ENCODE results near the gene SLC12A3.

The SLC12A3 gene

GRCh38 chr16:56945847-56946527, 81.0 kb downstream of the SLC12A3 start:
- DNase-seq (no peak), ATAC-seq (no peak)
- Mint-ChIP-seq H3K9me3 (no peaks in the 10 kb centered on the region), H3K4me1 (peaks cover 60% of the 10 kb centered on the region), H3K27ac (no peak overlapping the region), H3K4me3 (no peak overlapping the region), H3K27me3 (no peaks in the 10 kb centered on the region)

DNA sequence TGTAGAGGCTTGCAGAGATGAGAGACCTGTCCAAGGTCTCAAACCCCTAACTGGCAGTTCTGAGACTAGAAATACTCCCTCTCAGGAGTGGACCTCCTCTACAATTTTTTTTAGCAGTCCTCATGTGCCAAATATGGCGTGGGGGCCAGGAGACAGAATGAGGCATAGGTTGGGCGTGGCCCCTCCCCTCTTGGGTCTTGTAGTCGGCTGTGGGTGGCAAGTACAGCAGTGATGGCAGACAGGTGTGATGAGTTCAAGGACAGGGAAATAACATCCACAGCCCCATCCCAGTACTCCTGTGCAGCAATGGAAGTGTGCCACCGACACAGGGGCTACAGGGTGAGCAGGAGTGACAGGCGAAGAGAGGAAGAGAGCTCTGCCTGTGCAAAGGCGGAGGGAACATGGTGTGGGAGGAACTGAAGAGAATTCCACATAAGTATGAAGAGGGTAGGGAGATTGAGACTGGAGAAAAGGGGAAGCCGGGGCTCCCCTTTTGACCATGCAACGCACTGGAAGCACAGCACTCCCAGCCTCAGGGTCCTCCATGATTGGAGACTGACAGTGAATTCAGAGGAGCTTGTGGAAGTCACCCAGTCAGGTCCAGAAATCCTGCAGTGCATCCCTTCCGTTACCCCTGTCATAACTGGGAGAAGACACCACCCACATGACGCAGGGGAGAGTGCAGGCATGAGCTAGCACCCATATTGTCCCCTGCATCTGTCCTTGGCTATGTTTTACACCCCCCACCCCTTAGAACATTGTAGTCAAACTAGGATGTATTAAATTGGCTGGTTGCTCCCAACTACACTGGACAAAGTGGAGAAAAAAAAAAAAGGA, 82.0 kb downstream of the SLC12A3 start:
- DNase-seq (peak in 1 of 2 donors; percentile 39), ATAC-seq (no peak)
- Mint-ChIP-seq H3K9me3 (no peaks in the 10 kb centered on the region), H3K4me1 (peaks cover 61% of the 10 kb centered on the region), H3K27ac (peak overlapping the region in 1 of 2 donors; percentile 45), H3K4me3 (no peak overlapping the region), H3K27me3 (no peaks in the 10 kb centered on the region)

GRCh38 chr16:56947604-56947995, 82.6 kb downstream of the SLC12A3 start:
- no peaks in the 10 kb centered on the region for H3K27me3 Mint-ChIP-seq
- no peak overlapping the region for H3K27ac Mint-ChIP-seq
- no peak overlapping the region for H3K4me3 Mint-ChIP-seq
- H3K9me3 Mint-ChIP-seq: no peaks in the 10 kb centered on the region
- H3K4me1 Mint-ChIP-seq: peaks cover 55% of the 10 kb centered on the region
- ATAC-seq (no peak), DNase-seq (no peak)

DNA sequence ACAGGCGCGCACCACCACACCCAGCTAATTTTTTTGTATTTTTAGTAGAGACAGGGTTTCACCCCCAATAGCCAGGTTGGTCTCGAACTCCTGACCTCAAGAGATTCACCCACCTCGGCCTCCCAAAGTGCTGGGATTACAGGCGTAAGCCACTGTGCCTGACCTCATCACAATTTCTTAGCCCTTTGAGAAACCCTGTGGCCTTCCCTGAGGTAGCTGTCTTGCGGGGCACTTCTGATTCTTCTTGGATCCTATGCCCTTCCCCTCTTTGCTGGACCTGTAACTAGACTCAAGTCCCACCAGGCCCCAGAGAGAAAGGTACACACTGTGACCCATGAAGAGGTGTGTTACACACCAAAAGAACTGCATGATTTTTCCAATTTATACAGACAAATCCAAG, 83.2 kb downstream of the SLC12A3 start:
- no peak overlapping the region for H3K27ac Mint-ChIP-seq
- no peak for ATAC-seq

DNA sequence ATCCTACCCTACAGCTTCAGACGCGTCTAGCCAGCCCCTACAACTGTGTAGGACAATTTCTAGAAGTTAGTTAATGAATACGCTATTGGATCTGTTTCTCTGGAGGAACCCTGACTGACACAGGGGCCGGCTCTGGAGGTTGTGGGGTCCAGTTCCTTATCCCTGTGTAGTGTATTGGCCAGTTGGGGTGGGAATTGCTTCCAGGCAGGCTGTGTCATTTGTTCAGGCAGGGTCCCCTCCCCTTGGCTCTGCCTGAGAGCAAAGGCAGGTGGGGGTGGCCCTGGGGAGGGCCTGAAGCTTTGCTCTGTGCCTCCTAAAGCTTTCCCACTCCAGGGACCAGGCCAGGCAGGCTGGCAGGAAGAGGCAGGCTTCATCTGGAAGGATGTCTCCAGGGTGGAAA, 85.0 kb downstream of the SLC12A3 start:
- H3K4me1 Mint-ChIP-seq: peaks cover 30% of the 10 kb centered on the region
- no peaks in the 10 kb centered on the region for H3K27me3 Mint-ChIP-seq
- ATAC-seq: no peak
- H3K9me3 Mint-ChIP-seq: no peaks in the 10 kb centered on the region
- H3K4me3 Mint-ChIP-seq: no peak overlapping the region
- DNase-seq: no peak
- H3K27ac Mint-ChIP-seq: no peak overlapping the region

More for the DNA sequence above, 83.2 kb downstream of the SLC12A3 start:
- no peaks in the 10 kb centered on the region for H3K9me3 Mint-ChIP-seq
- H3K27me3 Mint-ChIP-seq: no peaks in the 10 kb centered on the region
- DNase-seq: no peak
- peaks cover 49% of the 10 kb centered on the region for H3K4me1 Mint-ChIP-seq
- H3K4me3 Mint-ChIP-seq: no peak overlapping the region

DNA sequence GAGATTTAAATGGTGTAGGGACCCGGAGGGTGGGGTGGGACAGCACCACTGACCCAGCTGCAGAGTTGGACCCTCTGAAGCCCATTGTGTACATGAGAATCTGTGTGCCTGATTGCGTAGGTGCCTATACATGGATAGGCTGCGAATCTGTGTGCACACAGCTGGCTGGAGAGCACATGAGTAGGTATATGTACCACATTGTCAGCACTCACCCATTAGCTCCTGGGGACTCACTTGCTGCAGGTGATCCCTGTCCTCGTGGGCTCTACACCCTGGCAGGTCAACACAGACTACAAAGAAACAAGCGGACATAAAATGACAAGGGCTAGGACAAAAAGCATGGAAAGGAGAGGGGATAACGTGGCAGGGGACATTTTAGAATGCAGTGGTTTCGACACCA, 85.4 kb downstream of the SLC12A3 start:
- Mint-ChIP-seq H3K4me1 (peaks cover 26% of the 10 kb centered on the region), H3K4me3 (no peak overlapping the region), H3K9me3 (no peaks in the 10 kb centered on the region), H3K27ac (peak overlapping the region in 1 of 2 donors; percentile 31), H3K27me3 (no peaks in the 10 kb centered on the region)
- ATAC-seq: no peak
- no peak for DNase-seq

DNA sequence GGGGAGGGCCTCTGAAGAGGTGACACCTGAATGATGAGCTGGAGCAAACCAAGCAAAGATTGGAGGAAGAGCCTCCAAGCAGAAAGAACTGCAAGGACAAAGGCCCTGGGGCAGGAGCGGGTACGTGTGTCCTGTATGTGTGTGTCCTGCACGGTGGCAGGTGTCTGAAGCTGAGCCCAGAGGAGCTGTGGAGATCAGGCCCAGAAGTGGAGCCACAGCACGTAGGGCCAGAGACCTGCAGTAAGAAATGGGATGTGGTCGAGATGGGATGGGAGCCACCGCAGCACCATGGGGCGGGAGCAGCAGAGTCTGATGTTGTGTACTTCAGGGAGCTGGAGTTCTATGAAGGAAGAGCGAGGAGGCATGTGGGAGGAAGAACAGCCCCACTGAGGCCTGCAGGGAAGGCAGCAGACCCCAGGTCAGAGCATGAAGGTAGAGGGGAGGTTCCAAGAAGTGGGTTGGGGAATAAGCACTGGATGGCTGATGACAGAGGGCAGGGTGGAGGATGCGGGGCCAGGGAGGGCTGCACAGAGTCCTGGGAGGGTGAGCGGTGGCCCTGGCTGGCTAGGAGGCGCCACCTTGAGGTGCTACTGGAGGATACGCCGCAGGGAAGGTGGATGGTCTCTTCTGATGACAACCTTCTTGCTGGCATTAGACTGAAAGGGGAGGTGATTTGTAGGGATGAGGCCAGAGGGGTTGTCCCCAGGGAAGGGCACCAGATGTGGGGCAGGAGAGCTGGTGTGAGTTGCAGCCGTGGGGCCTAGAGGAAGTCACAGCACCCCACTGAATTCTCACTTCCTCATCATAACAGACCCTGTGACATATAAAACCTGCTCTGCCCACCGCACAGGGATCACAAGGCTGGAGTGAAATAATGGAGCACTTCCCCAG, 86.1 kb downstream of the SLC12A3 start:
- ATAC-seq: peak; percentile 90
- peak overlapping the region in 1 of 2 donors; percentile 60 for H3K27ac Mint-ChIP-seq
- peaks cover 26% of the 10 kb centered on the region for H3K4me1 Mint-ChIP-seq
- peak overlapping the region in 1 of 2 donors; percentile 12 for H3K4me3 Mint-ChIP-seq
- no peaks in the 10 kb centered on the region for H3K27me3 Mint-ChIP-seq
- H3K9me3 Mint-ChIP-seq: no peaks in the 10 kb centered on the region
- DNase-seq: peak; percentile 67 to 75

DNA sequence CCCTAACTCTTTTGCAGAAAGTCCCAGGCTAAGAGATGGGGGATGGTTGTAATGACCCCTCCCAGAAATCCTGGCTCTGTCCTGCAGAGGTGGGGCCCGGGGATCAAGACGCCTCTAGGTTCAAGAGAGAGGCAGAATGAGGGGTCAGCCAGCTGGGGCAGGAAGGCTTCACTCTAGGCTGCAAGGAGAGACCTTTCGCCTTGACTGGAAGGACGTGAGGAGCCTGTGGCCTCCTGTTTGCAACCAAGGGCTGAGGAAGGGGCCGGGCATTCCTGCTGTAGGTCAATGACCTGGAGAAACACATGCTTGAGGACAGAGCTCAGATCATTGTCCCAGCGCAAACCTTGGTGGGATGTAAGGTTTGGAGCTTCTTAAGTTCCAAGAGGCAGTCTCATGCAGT, 88.0 kb downstream of the SLC12A3 start:
- Mint-ChIP-seq H3K4me3 (no peak overlapping the region), H3K27ac (no peak overlapping the region), H3K4me1 (peaks cover 20% of the 10 kb centered on the region), H3K27me3 (no peaks in the 10 kb centered on the region), H3K9me3 (no peaks in the 10 kb centered on the region)
- ATAC-seq (no peak), DNase-seq (no peak)

GRCh38 chr16:56956076-56956475, 91.1 kb downstream of the SLC12A3 start:
- no peak overlapping the region for H3K4me3 Mint-ChIP-seq
- H3K9me3 Mint-ChIP-seq: no peaks in the 10 kb centered on the region
- no peaks in the 10 kb centered on the region for H3K27me3 Mint-ChIP-seq
- ATAC-seq (no peak), DNase-seq (no peak)
- peaks cover 8% of the 10 kb centered on the region for H3K4me1 Mint-ChIP-seq
- H3K27ac Mint-ChIP-seq: no peak overlapping the region

GRCh38 chr16:56956756-56957155, 91.7 kb downstream of the SLC12A3 start:
- Mint-ChIP-seq H3K27me3 (no peaks in the 10 kb centered on the region), H3K27ac (no peak overlapping the region), H3K4me1 (peaks cover 1% of the 10 kb centered on the region), H3K9me3 (no peaks in the 10 kb centered on the region), H3K4me3 (no peak overlapping the region)
- DNase-seq: no peak
- no peak for ATAC-seq

DNA sequence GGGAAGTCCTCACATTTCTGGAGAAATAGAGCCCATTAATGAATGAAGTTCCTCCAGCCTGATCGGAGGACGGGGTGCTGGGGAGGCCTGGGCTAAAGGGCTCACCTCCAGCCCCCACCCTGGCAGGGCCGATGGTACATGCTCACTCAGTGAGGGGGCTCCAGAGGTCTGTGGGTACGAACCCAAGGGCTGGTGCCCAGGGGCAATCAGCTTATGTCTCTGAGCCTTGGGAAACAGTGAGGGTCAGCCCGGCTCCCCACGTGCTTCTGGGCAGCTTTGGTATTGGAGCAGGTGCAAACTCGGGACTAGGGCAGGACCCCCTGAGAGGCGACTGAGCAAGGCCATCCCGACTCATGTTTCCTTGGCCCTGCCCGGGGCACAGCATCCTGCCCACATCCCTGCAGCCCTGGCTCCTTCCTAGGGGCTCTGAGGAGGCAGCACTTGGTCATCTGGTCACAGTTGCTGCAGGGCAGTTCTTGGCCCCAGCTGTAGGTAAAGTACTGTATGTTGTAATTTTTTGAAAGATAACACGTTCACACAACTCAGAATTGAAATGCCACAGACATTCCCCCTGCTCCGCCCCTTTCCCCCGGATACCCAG, 95.8 kb downstream of the SLC12A3 start:
- Mint-ChIP-seq H3K4me3 (no peak overlapping the region), H3K9me3 (no peaks in the 10 kb centered on the region), H3K27me3 (no peaks in the 10 kb centered on the region), H3K4me1 (peaks cover 17% of the 10 kb centered on the region), H3K27ac (peak overlapping the region in 1 of 2 donors; percentile 12)
- DNase-seq (no peak), ATAC-seq (no peak)

DNA sequence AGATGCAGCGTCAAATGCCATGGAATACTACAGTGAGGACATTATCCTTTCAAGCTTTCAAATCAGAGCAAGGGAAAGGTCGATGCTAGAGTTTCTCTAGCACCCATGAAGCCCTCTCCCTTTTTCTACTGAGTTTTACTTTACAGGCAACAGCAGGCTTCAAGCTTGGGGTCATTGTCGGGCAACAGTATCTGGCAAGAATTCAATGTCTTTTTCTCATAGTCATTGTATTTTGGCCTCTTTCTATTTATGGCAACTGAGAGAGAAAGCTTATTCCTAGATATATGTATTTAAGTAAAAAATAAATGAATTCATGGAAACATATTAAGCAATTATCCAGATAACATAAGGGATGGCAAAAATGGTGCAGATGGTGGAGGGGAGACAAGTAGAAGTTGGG, 96.4 kb downstream of the SLC12A3 start:
- H3K9me3 Mint-ChIP-seq: no peaks in the 10 kb centered on the region
- ATAC-seq: no peak
- H3K27ac Mint-ChIP-seq: no peak overlapping the region
- no peak for DNase-seq
- H3K4me3 Mint-ChIP-seq: no peak overlapping the region
- H3K4me1 Mint-ChIP-seq: peaks cover 23% of the 10 kb centered on the region
- H3K27me3 Mint-ChIP-seq: no peaks in the 10 kb centered on the region

GRCh38 chr16:56961851-56962281, 96.9 kb downstream of the SLC12A3 start, which contains the start of gene CETP:
TSS of gene CETP (plus strand) at chr16:56961950. CDS start at chr16:56961980, 30 bp downstream.
- Mint-ChIP-seq H3K27ac (no peak within 1 kb of the TSS), H3K4me1 (peaks cover 27% of the 10 kb centered on the region), H3K27me3 (no peaks in the 10 kb centered on the region), H3K9me3 (no peaks in the 10 kb centered on the region), H3K4me3 (no peak within 1 kb of the TSS)
- DNase-seq: no peak
- ATAC-seq: no peak

DNA sequence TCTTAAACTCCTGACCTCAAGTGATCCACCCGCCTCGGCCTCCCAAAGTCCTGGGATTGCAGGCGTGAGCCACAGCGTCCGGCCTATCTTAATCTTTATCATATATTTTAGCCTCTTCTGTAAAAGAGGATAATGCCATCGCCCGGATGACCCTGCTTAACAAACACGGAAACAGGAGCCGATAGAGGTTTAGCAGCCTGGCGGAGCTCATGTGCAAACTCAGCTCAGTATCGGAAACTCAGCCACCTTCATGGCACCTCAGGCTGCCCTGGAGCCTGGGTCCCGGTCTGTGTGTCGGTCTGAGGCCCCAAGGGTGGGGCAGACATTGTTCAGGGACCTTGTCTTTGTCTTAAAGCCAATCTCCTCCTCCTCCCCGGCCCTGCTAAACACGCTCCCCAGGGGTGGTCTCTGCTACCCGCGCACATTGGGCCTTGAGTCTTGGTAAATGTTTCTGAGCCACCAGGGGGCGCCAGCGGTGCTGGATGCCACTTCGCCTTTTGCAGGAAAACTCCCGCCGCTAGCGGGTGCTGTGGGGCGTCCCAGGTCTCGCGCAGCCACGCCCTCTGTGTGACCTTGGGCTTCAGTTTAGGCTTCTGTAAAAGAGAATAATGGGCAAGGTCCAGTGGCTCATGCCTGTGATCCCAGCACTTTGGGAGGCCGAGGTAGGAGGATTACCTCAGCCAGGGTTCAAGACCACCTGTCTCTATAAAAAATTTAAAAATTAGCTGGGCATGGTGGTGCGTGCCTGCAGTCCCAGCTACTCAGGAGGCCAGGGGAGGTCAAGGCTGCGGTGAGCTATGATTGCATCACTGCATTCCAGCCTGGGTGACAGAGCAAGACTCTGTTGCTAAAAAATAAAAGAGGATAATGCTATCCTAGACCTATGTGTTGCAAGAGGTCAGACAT, 99.5 kb downstream of the SLC12A3 start:
- ATAC-seq: peak; percentile 88
- Mint-ChIP-seq H3K4me1 (peaks cover 29% of the 10 kb centered on the region), H3K4me3 (peak overlapping the region in 1 of 2 donors; percentile 12), H3K27me3 (no peaks in the 10 kb centered on the region), H3K9me3 (no peaks in the 10 kb centered on the region), H3K27ac (peak overlapping the region; percentile 90 to 93)
- peak; percentile 92 to 94 for DNase-seq

Measured in stimulated activated naive CD8-positive, alpha-beta T cell treated with anti-CD3 and anti-CD28 coated beads, Interleukin-15, amount 100 ng/mL, for 72 hours (primary cell).